Left lung (tissue), 10 donors: Measurements from ENCODE around the gene MCIDAS. TPM values are rescaled to one million over a fixed set of nuclear protein-coding genes. Genes with fewer than 3 reads are reported as not detected.

Source experiments
- ATAC-seq: fragments of 200-7000 bp; cut with Tn5 transposase; one replicate; pipeline ENCODE4 v1.9.1; 2020; ENCODE audit warnings: moderate library complexity
- DNase-seq, 4 donors: peaks; one replicate each; pipeline ENCODE4 v3.0.0-alpha.2; 2013 to 2020
- H3K27ac ChIP-seq, 2 donors: fragments of 200-600 bp; sonication (generic) in 1 of 2; one replicate each; pipeline versions ENCODE4 v1.5.0 to v1.8.0; 2020 to 2021
- H3K27me3 ChIP-seq, 2 donors: fragments of 200-600 bp; sonication (generic) in 1 of 2; one replicate each; pipeline versions ENCODE4 v1.5.0 to v1.8.0; 2020 to 2021
- H3K36me3 ChIP-seq, 2 donors: fragments of 200-600 bp; sonication (generic) in 1 of 2; one replicate each; pipeline versions ENCODE4 v1.5.0 to v1.8.0; 2020 to 2021
- H3K4me1 ChIP-seq, 2 donors: fragments of 200-600 bp; one replicate each; pipeline ENCODE4 v1.8.0; 2021
- H3K4me3 ChIP-seq, 2 donors: fragments of 200-600 bp; sonication (generic) in 1 of 2; one replicate each; pipeline versions ENCODE4 v1.5.0 to v1.8.0; 2020 to 2021; ENCODE audit warnings: mild to moderate bottlenecking in 1 of 2
- H3K9me3 ChIP-seq, 2 donors: fragments of 200-600 bp; sonication (generic) in 1 of 2; one replicate each; pipeline versions ENCODE4 v1.5.0 to v1.8.0; 2020 to 2021
- CTCF ChIP-seq, 2 donors: fragments of 200-600 bp; sonication (generic) in 1 of 2; IDR thresholded peaks; one replicate each; pipeline versions ENCODE4 v1.5.0 to v1.8.0; 2021; ENCODE audit warnings: antibody characterized with exemption in 2 of 2
- intact Hi-C, 2 donors: fragments of 100-400 bp; cut with DNase I; formaldehyde crosslinking; loops; one replicate each; pipeline versions ENCODE4 v1.11.2 to v1.14.2; 2022
- polyA plus RNA-seq, 6 donors: library from polyadenylated mRNA; unstranded; fragments of 120-200 nt; gene quantifications; one replicate each; pipeline ENCODE4 v1.2.1, GENCODE V29; 2013; ENCODE audit not compliant: insufficient read length in 6 of 6
- total RNA-seq, 2 donors: library from RNA; stranded (reverse); fragmentation: NEBNext Ultra II Directional; extraction: Animal tissue kit (Norgen Biotek cat#: 25700); gene quantifications; one replicate each; pipeline ENCODE4 v1.2.1, GENCODE V29; 2021
- donor health status: DM: no; HTN: yes; CAD: no.
- donor health status: DM: no; HTN: no; CAD: no.

MCIDAS gene
- total and polyA plus RNA-seq, 8 donors, result 0.51 to 2.1 (median 1.4) TPM; not detected in 2

- ATAC-seq, result no peak
- Histone ChIP-seq H3K4me3 (no peak overlapping the region), H3K4me1 (peaks cover 5 to 35% of the 10 kb centered on the region in 2 donors), H3K36me3 (no peaks in the 10 kb centered on the region), H3K27ac (no peak overlapping the region), H3K9me3 (no peaks in the 10 kb centered on the region), H3K27me3 (peaks cover 95 to 100% of the 10 kb centered on the region in 2 donors)
- intact Hi-C loops, result no loop called here
- no peak for TF ChIP-seq CTCF (IDR thresholded peaks at IDR 0.05)
- DNase-seq, result peak in 1 of 4 donors; percentile 22
These were observed 3.9 kb downstream of the MCIDAS start for GRCh38 chr5:55222985-55223811.

GRCh38 chr5:55222092-55222984 lies 4.8 kb downstream of the MCIDAS start:
- no peaks in the 10 kb centered on the region for H3K9me3 ChIP-seq
- intact Hi-C loops, result no loop called here
- H3K36me3 ChIP-seq, result no peaks in the 10 kb centered on the region
- H3K27ac ChIP-seq, result no peak overlapping the region
- ATAC-seq (no peak), DNase-seq (no peak)
- TF ChIP-seq CTCF (IDR thresholded peaks at IDR 0.05), result no peak
- H3K4me3 ChIP-seq, result no peak overlapping the region
- H3K4me1 ChIP-seq, result peaks cover 5 to 29% of the 10 kb centered on the region in 2 donors
- H3K27me3 ChIP-seq, result peaks cover 86 to 100% of the 10 kb centered on the region in 2 donors

GRCh38 chr5:55220433-55221185 lies 6.5 kb downstream of the MCIDAS start:
- Histone ChIP-seq H3K27ac (no peak overlapping the region), H3K9me3 (no peaks in the 10 kb centered on the region), H3K27me3 (peaks cover 69 to 88% of the 10 kb centered on the region in 2 donors), H3K4me3 (no peak overlapping the region), H3K36me3 (no peaks in the 10 kb centered on the region), H3K4me1 (peaks cover 5 to 17% of the 10 kb centered on the region in 2 donors)
- DNase-seq (peak in 1 of 4 donors; percentile 16), ATAC-seq (peak; percentile 38)
- TF ChIP-seq CTCF (IDR thresholded peaks at IDR 0.05), result no peak
- intact Hi-C loops, result no loop called here

- intact Hi-C loops, result no loop called here
- no peak for TF ChIP-seq CTCF (IDR thresholded peaks at IDR 0.05)
- no peak for DNase-seq
These were observed 7.3 kb downstream of the MCIDAS start for GRCh38 chr5:55219770-55220169.

More at GRCh38 chr5:55219770-55220169, 7.3 kb downstream of the MCIDAS start:
- H3K27ac ChIP-seq, result no peak overlapping the region
- peaks cover 5 to 17% of the 10 kb centered on the region in 2 donors for H3K4me1 ChIP-seq
- no peaks in the 10 kb centered on the region for H3K36me3 ChIP-seq
- peak; percentile 60 for ATAC-seq
- no peaks in the 10 kb centered on the region for H3K9me3 ChIP-seq
- H3K27me3 ChIP-seq, result peaks cover 61 to 79% of the 10 kb centered on the region in 2 donors
- no peak overlapping the region for H3K4me3 ChIP-seq
